Vagina (tissue), 2 donors: ENCODE data around the gene PDGFRA.

Experiments used
- CTCF ChIP-seq, 3 experiments: fragments of 450-650 bp in 2 of 3; fragments of 200-600 bp in 1 of 3; sonication (generic) in 1 of 3; IDR thresholded peaks; one replicate each; pipeline ENCODE4 v1.5.1; 2017 to 2019; ENCODE audit warnings: antibody characterized with exemption in 3 of 3, mild to moderate bottlenecking in 2 of 3, moderate library complexity in 2 of 3
- POLR2A ChIP-seq, 2 donors: fragments of 450-650 bp; IDR thresholded peaks; one replicate each; pipeline ENCODE4 v1.6.1; 2017; ENCODE audit warnings: antibody characterized with exemption in 2 of 2, mild to moderate bottlenecking in 2 of 2, moderate library complexity in 2 of 2
- POLR2AphosphoS5 ChIP-seq, 2 donors: sonication (generic); formaldehyde crosslinking; IDR thresholded peaks; one replicate each; pipeline ENCODE4 v1.9.0; 2017; ENCODE audit warnings: antibody characterized with exemption in 2 of 2, mild to moderate bottlenecking in 2 of 2, low read depth in 1 of 2; ENCODE audit not compliant: insufficient read depth in 1 of 2

- TF ChIP-seq POLR2A (IDR thresholded peaks at IDR 0.05), result no peak
- no peak for TF ChIP-seq POLR2AphosphoS5 (IDR thresholded peaks at IDR 0.05; ENCODE audit: insufficient read depth in 1 of 2, low read depth in 1 of 2)
- TF ChIP-seq CTCF (IDR thresholded peaks at IDR 0.05), result no peak
Measured at GRCh38 chr4:54184581-54184980, 44.5 kb upstream of the PDGFRA start.
